SK-N-SH (cell line): ENCODE results near the gene DENND1A.

Source experiments
- CHD2 ChIP-seq: fragments of 150-350 bp; IDR thresholded peaks from 2 replicates; pipeline ENCODE4 v1.6.1; 2018; ENCODE audit warnings: low read length; ENCODE audit not compliant: partially characterized antibody
- EP300 ChIP-seq, 2 experiments: IDR thresholded peaks; 2 replicates each; pipeline versions ENCODE4 v1.4.0 to v1.6.1; 2012; ENCODE audit warnings: borderline replicate concordance in 1 of 2, low read depth in 1 of 2, low read length in 1 of 2
- FOXJ3 ChIP-seq: sonication (generic); formaldehyde crosslinking; IDR thresholded peaks from 2 replicates; pipeline ENCODE4 v1.5.1; 2020; ENCODE audit warnings: mild to moderate bottlenecking, missing genetic modification reagents
- FOXM1 ChIP-seq: IDR thresholded peaks from 2 replicates; pipeline ENCODE4 v1.4.0; 2012; ENCODE audit warnings: low read depth, mild to moderate bottlenecking
- POLR2AphosphoS5 ChIP-seq: IDR thresholded peaks from 2 replicates; pipeline ENCODE4 v1.6.1; 2012; ENCODE audit warnings: low read depth, low read length
- RAD21 ChIP-seq: IDR thresholded peaks from 2 replicates; pipeline ENCODE4 v1.6.1; 2012; ENCODE audit warnings: mild to moderate bottlenecking, low read length
- RCOR1 ChIP-seq: fragments of 150-350 bp; IDR thresholded peaks from 2 replicates; pipeline ENCODE4 v1.6.1; 2017; ENCODE audit warnings: antibody characterized with exemption, low read length
- SMC3 ChIP-seq: IDR thresholded peaks from 2 replicates; pipeline ENCODE4 v1.6.1; 2012; ENCODE audit warnings: low read depth, low read length, improper control_type of control experiment
- TAF1 ChIP-seq: IDR thresholded peaks from 2 replicates; pipeline ENCODE4 v1.6.1; 2012; ENCODE audit warnings: low read depth, mild to moderate bottlenecking, low read length, moderate library complexity, borderline replicate concordance
- YY1 ChIP-seq: IDR thresholded peaks from 2 replicates; pipeline ENCODE4 v1.4.0; 2012; ENCODE audit warnings: low read depth, mild to moderate bottlenecking
- TF ChIP-seq, protein P1 (sequence below): fragments of 200-600 bp; sonication (generic); IDR thresholded peaks from 2 replicates; pipeline ENCODE4 v1.6.1; 2017; ENCODE audit warnings: antibody characterized with exemption, mild to moderate bottlenecking, moderate library complexity
- TF ChIP-seq, protein P2 (sequence below): IDR thresholded peaks from 2 replicates; pipeline ENCODE4 v1.6.1; 2012; ENCODE audit warnings: mild to moderate bottlenecking, low read depth, low read length, moderate library complexity
- TF ChIP-seq, protein P3 (sequence below): IDR thresholded peaks from 2 replicates; pipeline ENCODE4 v1.4.0; 2012; ENCODE audit warnings: low read depth, borderline replicate concordance
- TF ChIP-seq, protein P4 (sequence below): IDR thresholded peaks from 2 replicates; pipeline ENCODE4 v1.4.0; 2012; ENCODE audit warnings: low read depth, borderline replicate concordance

DNA sequence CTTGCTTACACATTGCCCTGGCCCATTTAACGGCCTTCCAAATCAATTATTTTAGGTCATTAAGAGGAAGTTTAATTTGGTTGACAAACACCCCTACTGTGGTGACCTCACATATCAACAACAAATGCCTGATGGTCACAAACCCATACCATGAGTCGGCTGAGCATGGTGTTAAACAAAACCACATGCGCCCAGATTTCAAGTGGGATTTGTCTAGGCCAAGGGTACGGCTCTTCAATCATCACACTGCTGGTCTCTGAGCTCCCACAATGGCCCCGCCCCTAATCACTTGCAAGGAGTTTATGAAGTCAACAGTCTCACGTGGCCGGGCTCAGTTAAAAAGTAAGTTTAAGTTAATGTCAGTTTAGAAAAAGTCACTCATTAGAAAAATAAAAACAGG is 330.1 kb downstream of the DENND1A start:
- TF ChIP-seq, protein P1, sequence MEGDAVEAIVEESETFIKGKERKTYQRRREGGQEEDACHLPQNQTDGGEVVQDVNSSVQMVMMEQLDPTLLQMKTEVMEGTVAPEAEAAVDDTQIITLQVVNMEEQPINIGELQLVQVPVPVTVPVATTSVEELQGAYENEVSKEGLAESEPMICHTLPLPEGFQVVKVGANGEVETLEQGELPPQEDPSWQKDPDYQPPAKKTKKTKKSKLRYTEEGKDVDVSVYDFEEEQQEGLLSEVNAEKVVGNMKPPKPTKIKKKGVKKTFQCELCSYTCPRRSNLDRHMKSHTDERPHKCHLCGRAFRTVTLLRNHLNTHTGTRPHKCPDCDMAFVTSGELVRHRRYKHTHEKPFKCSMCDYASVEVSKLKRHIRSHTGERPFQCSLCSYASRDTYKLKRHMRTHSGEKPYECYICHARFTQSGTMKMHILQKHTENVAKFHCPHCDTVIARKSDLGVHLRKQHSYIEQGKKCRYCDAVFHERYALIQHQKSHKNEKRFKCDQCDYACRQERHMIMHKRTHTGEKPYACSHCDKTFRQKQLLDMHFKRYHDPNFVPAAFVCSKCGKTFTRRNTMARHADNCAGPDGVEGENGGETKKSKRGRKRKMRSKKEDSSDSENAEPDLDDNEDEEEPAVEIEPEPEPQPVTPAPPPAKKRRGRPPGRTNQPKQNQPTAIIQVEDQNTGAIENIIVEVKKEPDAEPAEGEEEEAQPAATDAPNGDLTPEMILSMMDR: no peak
- TF ChIP-seq, protein P2, sequence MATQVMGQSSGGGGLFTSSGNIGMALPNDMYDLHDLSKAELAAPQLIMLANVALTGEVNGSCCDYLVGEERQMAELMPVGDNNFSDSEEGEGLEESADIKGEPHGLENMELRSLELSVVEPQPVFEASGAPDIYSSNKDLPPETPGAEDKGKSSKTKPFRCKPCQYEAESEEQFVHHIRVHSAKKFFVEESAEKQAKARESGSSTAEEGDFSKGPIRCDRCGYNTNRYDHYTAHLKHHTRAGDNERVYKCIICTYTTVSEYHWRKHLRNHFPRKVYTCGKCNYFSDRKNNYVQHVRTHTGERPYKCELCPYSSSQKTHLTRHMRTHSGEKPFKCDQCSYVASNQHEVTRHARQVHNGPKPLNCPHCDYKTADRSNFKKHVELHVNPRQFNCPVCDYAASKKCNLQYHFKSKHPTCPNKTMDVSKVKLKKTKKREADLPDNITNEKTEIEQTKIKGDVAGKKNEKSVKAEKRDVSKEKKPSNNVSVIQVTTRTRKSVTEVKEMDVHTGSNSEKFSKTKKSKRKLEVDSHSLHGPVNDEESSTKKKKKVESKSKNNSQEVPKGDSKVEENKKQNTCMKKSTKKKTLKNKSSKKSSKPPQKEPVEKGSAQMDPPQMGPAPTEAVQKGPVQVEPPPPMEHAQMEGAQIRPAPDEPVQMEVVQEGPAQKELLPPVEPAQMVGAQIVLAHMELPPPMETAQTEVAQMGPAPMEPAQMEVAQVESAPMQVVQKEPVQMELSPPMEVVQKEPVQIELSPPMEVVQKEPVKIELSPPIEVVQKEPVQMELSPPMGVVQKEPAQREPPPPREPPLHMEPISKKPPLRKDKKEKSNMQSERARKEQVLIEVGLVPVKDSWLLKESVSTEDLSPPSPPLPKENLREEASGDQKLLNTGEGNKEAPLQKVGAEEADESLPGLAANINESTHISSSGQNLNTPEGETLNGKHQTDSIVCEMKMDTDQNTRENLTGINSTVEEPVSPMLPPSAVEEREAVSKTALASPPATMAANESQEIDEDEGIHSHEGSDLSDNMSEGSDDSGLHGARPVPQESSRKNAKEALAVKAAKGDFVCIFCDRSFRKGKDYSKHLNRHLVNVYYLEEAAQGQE: no peak
- TF ChIP-seq SMC3 (no peak), YY1 (no peak), FOXJ3 (CRISPR knock-in tag) (no peak), RAD21 (no peak), POLR2AphosphoS5 (no peak), FOXM1 (no peak), EP300 (IDR thresholded peaks at IDR 0.05; ENCODE audit: borderline replicate concordance in 1 of 2, low read depth in 1 of 2, low read length in 1 of 2) (no peak), RCOR1 (no peak), CHD2 (no peak), TAF1 (no peak)
- TF ChIP-seq, protein P3, sequence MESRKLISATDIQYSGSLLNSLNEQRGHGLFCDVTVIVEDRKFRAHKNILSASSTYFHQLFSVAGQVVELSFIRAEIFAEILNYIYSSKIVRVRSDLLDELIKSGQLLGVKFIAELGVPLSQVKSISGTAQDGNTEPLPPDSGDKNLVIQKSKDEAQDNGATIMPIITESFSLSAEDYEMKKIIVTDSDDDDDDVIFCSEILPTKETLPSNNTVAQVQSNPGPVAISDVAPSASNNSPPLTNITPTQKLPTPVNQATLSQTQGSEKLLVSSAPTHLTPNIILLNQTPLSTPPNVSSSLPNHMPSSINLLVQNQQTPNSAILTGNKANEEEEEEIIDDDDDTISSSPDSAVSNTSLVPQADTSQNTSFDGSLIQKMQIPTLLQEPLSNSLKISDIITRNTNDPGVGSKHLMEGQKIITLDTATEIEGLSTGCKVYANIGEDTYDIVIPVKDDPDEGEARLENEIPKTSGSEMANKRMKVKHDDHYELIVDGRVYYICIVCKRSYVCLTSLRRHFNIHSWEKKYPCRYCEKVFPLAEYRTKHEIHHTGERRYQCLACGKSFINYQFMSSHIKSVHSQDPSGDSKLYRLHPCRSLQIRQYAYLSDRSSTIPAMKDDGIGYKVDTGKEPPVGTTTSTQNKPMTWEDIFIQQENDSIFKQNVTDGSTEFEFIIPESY: no peak
- TF ChIP-seq, protein P4, sequence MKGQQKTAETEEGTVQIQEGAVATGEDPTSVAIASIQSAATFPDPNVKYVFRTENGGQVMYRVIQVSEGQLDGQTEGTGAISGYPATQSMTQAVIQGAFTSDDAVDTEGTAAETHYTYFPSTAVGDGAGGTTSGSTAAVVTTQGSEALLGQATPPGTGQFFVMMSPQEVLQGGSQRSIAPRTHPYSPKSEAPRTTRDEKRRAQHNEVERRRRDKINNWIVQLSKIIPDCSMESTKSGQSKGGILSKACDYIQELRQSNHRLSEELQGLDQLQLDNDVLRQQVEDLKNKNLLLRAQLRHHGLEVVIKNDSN: no peak
